ENCODE results near the gene SYNRG. TPM values are rescaled to one million over a fixed set of nuclear protein-coding genes. Genes with fewer than 3 reads are reported as not detected.

Gene SYNRG
- total and polyA plus RNA-seq, 2 of the 13 experiments (the other 11 are each of a cell fraction or from before 2014, with no cell fraction given): 7.3 to 8.7 TPM

- TF ChIP-seq IRX3 (CRISPR knock-in tag; IDR thresholded peaks at IDR 0.05; ENCODE audit: borderline replicate concordance, low read depth): no peak
- no peak for TF ChIP-seq E2F1 (CRISPR knock-in tag; IDR thresholded peaks at IDR 0.05)
- TF ChIP-seq CENPBD1 (CRISPR knock-in tag; IDR thresholded peaks at IDR 0.05; ENCODE audit: borderline replicate concordance, low read depth): no peak
- TF ChIP-seq HMGXB3 (CRISPR knock-in tag; IDR thresholded peaks at IDR 0.05; ENCODE audit: borderline replicate concordance): no peak
- no peak for TF ChIP-seq USF2 (IDR thresholded peaks at IDR 0.05; ENCODE audit: low read depth, low read length)
- TF ChIP-seq USF2 (CRISPR knock-in tag; IDR thresholded peaks at IDR 0.05; ENCODE audit: borderline replicate concordance): no peak
- TF ChIP-seq NFE2 (CRISPR knock-in tag; IDR thresholded peaks at IDR 0.05): no peak
Measured at GRCh38 chr17:37545486-37545885, 63.7 kb downstream of the SYNRG start (continued).

All from HepG2 (cell line).